Measurements from ENCODE around the gene GABRG3.

GABRG3 gene

DNA sequence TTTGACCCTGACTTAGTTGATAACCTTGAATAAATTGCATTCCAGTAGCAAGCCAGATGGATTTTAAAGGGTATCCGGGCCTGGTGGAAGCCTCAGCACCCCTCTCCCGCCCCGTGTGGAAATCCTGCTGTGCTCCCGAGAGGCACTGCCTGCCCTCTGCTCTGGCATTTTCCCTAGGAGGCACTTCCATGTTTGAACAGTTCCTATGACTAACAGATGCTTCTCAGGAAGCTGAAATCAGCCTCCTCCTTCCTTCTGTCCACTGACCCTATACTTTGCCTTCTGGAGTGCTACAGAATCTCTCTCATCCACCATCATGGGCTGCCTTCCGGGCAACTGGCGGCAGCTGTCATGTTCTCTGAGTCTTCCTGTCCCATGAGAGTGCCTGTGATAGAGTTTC lies 90.8 kb downstream of the GABRG3 start:
- no peaks in the 10 kb centered on the region for H3K4me1 ChIP-seq (ENCODE audit: low read depth, poor library complexity, severe bottlenecking)
- no peak overlapping the region for H3K4me2 ChIP-seq
- H3K9ac ChIP-seq, result no peak overlapping the region
- TF ChIP-seq, protein P1, sequence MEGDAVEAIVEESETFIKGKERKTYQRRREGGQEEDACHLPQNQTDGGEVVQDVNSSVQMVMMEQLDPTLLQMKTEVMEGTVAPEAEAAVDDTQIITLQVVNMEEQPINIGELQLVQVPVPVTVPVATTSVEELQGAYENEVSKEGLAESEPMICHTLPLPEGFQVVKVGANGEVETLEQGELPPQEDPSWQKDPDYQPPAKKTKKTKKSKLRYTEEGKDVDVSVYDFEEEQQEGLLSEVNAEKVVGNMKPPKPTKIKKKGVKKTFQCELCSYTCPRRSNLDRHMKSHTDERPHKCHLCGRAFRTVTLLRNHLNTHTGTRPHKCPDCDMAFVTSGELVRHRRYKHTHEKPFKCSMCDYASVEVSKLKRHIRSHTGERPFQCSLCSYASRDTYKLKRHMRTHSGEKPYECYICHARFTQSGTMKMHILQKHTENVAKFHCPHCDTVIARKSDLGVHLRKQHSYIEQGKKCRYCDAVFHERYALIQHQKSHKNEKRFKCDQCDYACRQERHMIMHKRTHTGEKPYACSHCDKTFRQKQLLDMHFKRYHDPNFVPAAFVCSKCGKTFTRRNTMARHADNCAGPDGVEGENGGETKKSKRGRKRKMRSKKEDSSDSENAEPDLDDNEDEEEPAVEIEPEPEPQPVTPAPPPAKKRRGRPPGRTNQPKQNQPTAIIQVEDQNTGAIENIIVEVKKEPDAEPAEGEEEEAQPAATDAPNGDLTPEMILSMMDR (conservative IDR thresholded peaks at IDR 0.05; ENCODE audit: low read depth, low read length), result no peak
- no peaks in the 10 kb centered on the region for H3K27me3 ChIP-seq (ENCODE audit: insufficient read depth, low read depth)
- no peak overlapping the region for H2AFZ ChIP-seq (ENCODE audit: low read depth)
- no peaks in the 10 kb centered on the region for H3K79me2 ChIP-seq (ENCODE audit: insufficient read depth, low read depth)
- no peaks in the 10 kb centered on the region for H4K20me1 ChIP-seq (ENCODE audit: insufficient read depth)
- H3K27ac ChIP-seq, result no peak overlapping the region
- H3K36me3 ChIP-seq (ENCODE audit: insufficient read depth), result no peaks in the 10 kb centered on the region
- no peak overlapping the region for H3K4me3 ChIP-seq (IDR thresholded peaks at IDR 0.05; ENCODE audit: insufficient read depth, low read depth, low read length)

DNA sequence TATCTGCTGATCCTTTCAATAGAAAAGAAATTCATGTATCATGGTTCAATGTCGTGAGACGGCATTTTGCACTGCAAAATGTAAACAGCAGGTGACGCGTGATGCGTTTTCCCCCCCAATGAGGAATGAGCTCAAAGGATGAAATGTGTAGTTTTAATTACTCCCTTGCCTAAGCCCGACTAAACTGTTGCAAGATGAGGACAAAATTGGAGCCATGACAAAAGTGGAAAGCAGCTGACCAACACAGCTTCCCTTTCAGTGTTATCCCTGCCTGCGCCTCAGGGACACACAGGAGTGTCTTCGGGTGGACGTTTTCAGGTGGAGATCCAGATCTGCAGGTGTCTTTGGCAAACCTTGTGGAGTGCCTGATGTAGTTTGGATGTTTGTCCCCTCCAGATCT lies 92.0 kb downstream of the GABRG3 start:
- Histone ChIP-seq H3K27ac (no peak overlapping the region), H3K27me3 (ENCODE audit: insufficient read depth, low read depth) (no peaks in the 10 kb centered on the region), H2AFZ (ENCODE audit: low read depth) (no peak overlapping the region), H3K4me2 (no peak overlapping the region), H4K20me1 (ENCODE audit: insufficient read depth) (no peaks in the 10 kb centered on the region), H3K79me2 (ENCODE audit: insufficient read depth, low read depth) (no peaks in the 10 kb centered on the region), H3K36me3 (ENCODE audit: insufficient read depth) (no peaks in the 10 kb centered on the region), H3K4me1 (ENCODE audit: low read depth, poor library complexity, severe bottlenecking) (no peaks in the 10 kb centered on the region), H3K9ac (no peak overlapping the region), H3K4me3 (IDR thresholded peaks at IDR 0.05; ENCODE audit: insufficient read depth, low read depth, low read length) (no peak overlapping the region)
- TF ChIP-seq, protein P1 (conservative IDR thresholded peaks at IDR 0.05; ENCODE audit: low read depth, low read length), result no peak

DNA sequence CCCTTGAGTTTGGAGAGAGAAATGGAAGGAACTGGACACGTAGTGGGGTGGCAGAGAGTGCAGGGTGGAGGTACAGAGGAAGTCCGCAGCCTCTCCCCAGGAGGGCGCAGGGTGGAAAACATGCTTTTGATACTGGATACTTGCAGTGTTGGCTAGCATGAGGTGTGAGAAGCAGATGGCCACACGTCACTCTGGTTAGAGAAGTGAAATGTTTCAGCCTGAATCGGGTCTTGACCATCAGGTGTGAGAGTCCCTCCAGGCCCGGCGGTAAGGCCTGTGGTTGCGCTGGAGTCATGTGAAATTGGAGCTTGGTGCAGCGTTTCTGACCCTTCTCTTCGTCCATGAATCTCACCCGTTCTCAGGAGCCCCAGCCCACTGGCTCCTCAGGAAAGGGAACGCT lies 93.1 kb downstream of the GABRG3 start:
- Histone ChIP-seq H4K20me1 (ENCODE audit: insufficient read depth) (no peaks in the 10 kb centered on the region), H3K27me3 (ENCODE audit: insufficient read depth, low read depth) (no peaks in the 10 kb centered on the region)

DNA sequence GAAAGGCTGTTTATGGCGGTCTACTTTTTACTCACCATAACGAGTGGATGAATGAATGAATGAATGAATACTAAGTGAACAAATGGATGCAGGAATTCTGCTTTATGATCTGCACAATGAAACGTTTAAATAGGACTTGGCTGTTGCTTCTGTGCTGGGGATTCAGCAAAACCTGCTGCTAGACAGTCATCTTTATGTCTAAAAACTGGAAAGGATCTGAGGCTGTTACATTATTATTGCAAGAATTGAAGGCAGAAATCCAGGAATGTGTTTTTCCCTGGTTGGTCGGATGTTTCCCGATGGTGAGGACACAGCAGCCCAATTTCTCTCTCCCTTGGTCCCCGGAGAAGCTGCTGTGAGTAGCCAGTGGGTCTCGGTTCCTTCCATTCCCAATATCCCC lies 94.2 kb downstream of the GABRG3 start:
- TF ChIP-seq, protein P1 (conservative IDR thresholded peaks at IDR 0.05; ENCODE audit: low read depth, low read length), result no peak
- Histone ChIP-seq H3K27ac (no peak overlapping the region), H3K27me3 (ENCODE audit: insufficient read depth, low read depth) (no peaks in the 10 kb centered on the region), H3K79me2 (ENCODE audit: insufficient read depth, low read depth) (no peaks in the 10 kb centered on the region), H2AFZ (ENCODE audit: low read depth) (no peak overlapping the region), H3K4me3 (IDR thresholded peaks at IDR 0.05; ENCODE audit: insufficient read depth, low read depth, low read length) (no peak overlapping the region), H4K20me1 (ENCODE audit: insufficient read depth) (no peaks in the 10 kb centered on the region), H3K4me1 (ENCODE audit: low read depth, poor library complexity, severe bottlenecking) (no peaks in the 10 kb centered on the region), H3K9ac (no peak overlapping the region), H3K4me2 (no peak overlapping the region), H3K36me3 (ENCODE audit: insufficient read depth) (no peaks in the 10 kb centered on the region)

More for the DNA sequence above, 93.1 kb downstream of the GABRG3 start:
- Histone ChIP-seq H3K27ac (no peak overlapping the region), H3K36me3 (ENCODE audit: insufficient read depth) (no peaks in the 10 kb centered on the region), H3K4me2 (no peak overlapping the region), H3K79me2 (ENCODE audit: insufficient read depth, low read depth) (no peaks in the 10 kb centered on the region), H3K4me1 (ENCODE audit: low read depth, poor library complexity, severe bottlenecking) (no peaks in the 10 kb centered on the region), H3K9ac (no peak overlapping the region), H2AFZ (ENCODE audit: low read depth) (no peak overlapping the region), H3K4me3 (IDR thresholded peaks at IDR 0.05; ENCODE audit: insufficient read depth, low read depth, low read length) (no peak overlapping the region)
- TF ChIP-seq, protein P1 (conservative IDR thresholded peaks at IDR 0.05; ENCODE audit: low read depth, low read length), result no peak

Measured in KMS-11 (cell line).